RWPE2 (cell line): ENCODE results near the gene LYPD5.
"Not testable (repeated sequence)": the region's sequence is repeated elsewhere in the genome, so short reads cannot be mapped to it uniquely, and the experiment has no call there.

Experiments
- ATAC-seq: fragments of 200-7000 bp; cut with Tn5 transposase; 3 replicates; pipeline ENCODE4 v1.9.1; 2021; ENCODE audit warnings: low read depth
- DNase-seq: peaks from one replicate; pipeline ENCODE4 v3.0.0-alpha.2; 2020; ENCODE audit warnings: low spot score
- H3K27ac ChIP-seq: fragments of 450-650 bp; 2 replicates; pipeline ENCODE4 v1.5.1; 2017; ENCODE audit warnings: mild to moderate bottlenecking; ENCODE audit not compliant: poor library complexity, severe bottlenecking
- H3K27me3 ChIP-seq: fragments of 250-450 bp; sonication (Bioruptor Pico); 2 replicates; pipeline ENCODE4 v1.5.1; 2021; ENCODE audit warnings: mild to moderate bottlenecking, moderate library complexity; ENCODE audit not compliant: insufficient read depth, poor library complexity, severe bottlenecking
- H3K36me3 ChIP-seq: fragments of 250-450 bp; sonication (Bioruptor Pico); 2 replicates; pipeline ENCODE4 v1.5.1; 2020; ENCODE audit warnings: low read depth, mild to moderate bottlenecking, moderate library complexity
- H3K4me1 ChIP-seq: fragments of 250-450 bp; sonication (Bioruptor Pico); 2 replicates; pipeline ENCODE4 v1.5.1; 2021; ENCODE audit warnings: mild to moderate bottlenecking, moderate library complexity; ENCODE audit not compliant: insufficient read depth, poor library complexity, severe bottlenecking
- H3K4me3 ChIP-seq: fragments of 250-450 bp; sonication (Bioruptor Pico); 2 replicates; pipeline ENCODE4 v1.5.1; 2021; ENCODE audit warnings: mild to moderate bottlenecking, moderate library complexity; ENCODE audit not compliant: severe bottlenecking
- H3K9me3 ChIP-seq: fragments of 250-450 bp; sonication (Bioruptor Pico); 2 replicates; pipeline ENCODE4 v1.5.1; 2021; ENCODE audit warnings: mild to moderate bottlenecking, moderate library complexity; ENCODE audit not compliant: severe bottlenecking
- TF ChIP-seq, protein P1 (sequence below): fragments of 450-650 bp; IDR thresholded peaks from one replicate; pipeline ENCODE4 v1.5.1; 2017; ENCODE audit warnings: mild to moderate bottlenecking, moderate library complexity; ENCODE audit not compliant: poor library complexity, severe bottlenecking

Gene LYPD5

DNA sequence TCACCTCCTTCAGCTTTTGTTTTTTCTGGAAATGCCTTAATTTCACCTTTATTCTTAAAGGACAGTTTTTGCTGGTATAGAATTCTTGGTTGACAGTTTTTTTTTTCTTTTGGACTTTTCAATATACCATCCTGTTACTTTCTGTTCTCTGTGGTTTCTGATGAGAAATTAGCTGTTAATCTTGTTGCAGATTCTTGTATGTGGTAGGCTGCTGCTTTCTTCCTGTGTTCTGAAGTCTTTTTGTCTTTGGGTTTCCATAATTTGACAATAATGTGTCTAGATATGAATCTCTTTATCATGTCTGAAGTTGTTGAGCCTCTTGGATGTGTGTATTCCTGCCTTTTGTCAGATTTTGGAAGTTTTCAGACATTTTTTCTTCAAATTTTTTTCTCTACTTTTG, 36.9 kb upstream of the LYPD5 start:
- TF ChIP-seq, protein P1, sequence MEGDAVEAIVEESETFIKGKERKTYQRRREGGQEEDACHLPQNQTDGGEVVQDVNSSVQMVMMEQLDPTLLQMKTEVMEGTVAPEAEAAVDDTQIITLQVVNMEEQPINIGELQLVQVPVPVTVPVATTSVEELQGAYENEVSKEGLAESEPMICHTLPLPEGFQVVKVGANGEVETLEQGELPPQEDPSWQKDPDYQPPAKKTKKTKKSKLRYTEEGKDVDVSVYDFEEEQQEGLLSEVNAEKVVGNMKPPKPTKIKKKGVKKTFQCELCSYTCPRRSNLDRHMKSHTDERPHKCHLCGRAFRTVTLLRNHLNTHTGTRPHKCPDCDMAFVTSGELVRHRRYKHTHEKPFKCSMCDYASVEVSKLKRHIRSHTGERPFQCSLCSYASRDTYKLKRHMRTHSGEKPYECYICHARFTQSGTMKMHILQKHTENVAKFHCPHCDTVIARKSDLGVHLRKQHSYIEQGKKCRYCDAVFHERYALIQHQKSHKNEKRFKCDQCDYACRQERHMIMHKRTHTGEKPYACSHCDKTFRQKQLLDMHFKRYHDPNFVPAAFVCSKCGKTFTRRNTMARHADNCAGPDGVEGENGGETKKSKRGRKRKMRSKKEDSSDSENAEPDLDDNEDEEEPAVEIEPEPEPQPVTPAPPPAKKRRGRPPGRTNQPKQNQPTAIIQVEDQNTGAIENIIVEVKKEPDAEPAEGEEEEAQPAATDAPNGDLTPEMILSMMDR, result no peak
- ATAC-seq (no peak), DNase-seq (no peak)
- H3K27ac ChIP-seq, result no peak overlapping the region
- no peaks in the 10 kb centered on the region for H3K4me1 ChIP-seq
- peaks cover 97% of the 10 kb centered on the region for H3K36me3 ChIP-seq
- no peaks in the 10 kb centered on the region for H3K27me3 ChIP-seq
- H3K4me3 ChIP-seq, result no peak overlapping the region
- peaks cover 33% of the 10 kb centered on the region for H3K9me3 ChIP-seq

DNA sequence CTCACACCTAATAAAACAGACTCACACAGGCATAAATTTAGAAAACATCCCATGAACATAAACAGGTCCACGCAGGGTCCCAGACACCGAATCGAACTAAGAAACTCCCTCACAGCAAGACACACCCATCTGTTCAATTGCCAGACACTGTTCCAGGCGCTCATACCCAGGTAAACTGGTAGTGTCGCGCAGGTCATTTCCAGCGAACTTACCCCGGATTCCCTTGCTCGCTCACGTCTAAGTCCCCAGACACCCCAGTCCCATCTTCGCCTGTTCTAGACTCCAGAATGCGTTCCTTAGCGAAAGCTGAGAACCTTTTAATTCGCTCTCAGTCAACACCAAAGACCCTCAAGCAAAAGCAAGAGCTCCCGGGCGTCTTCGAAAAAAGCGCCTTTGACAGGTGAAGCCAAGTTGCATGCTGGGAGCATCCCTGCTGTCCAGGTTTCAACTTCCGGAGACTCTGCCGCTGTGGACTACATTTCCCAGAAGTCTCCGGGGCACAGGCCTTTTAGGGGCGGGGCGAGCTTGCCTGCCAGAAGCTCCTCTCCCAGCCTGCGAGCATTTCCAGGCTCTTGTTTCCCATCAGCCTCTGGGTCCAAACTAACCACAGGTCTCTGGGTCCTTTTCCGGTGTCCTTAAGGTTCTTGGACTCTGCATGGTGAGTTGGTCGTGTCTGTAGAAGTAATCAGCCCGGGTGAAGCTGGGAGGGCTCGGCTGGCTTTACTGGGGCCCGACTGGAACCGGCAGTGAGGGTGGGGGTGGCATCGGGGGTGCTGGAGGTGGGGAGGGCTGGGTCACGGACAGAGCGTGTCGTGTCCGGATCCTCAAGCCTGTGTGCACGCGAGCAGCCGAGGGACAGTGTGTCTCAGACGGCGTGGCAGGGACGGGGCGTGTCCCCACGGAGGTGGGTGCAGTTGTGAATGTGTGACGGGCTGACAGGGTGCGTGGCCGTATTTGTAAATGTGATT, 24.8 kb upstream of the LYPD5 start, which contains the start of gene ZNF283:
Gene ZNF283, plus strand, starts transcription at position 535 of the 968 bp plus-strand sequence. CDS start 6,184 bp downstream, outside the sequence.
- ATAC-seq (peak; percentile 97), DNase-seq (peak; percentile 90)
- Histone ChIP-seq H3K36me3 (peaks cover 35% of the 10 kb centered on the region), H3K27me3 (no peaks in the 10 kb centered on the region), H3K4me3 (peak within 1 kb of the TSS; percentile 40), H3K4me1 (no peaks in the 10 kb centered on the region), H3K27ac (no peak within 1 kb of the TSS), H3K9me3 (no peaks in the 10 kb centered on the region)
- TF ChIP-seq, protein P1, result no peak

DNA sequence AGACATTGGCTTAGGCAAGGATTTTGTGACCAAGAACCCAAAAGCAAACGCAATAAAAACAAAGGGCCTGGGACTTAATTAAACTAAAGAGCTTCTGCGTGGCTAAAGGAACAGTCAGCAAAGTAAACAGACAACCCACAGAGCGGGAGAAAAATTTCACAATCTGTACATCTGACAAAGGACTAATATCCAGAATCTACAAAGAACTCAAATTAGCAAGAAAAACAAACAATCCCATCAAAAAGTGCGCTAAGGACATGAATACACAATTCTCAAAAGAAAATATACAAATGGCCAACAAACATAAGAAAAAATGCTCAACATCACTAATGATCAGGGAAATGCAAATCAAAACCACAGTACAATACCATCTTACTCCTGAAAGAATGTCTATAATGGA, 22.3 kb upstream of the LYPD5 start:
- ATAC-seq, H3K4me3 ChIP-seq, DNase-seq, H3K27ac ChIP-seq, H3K9me3 ChIP-seq, H3K4me1 ChIP-seq, H3K27me3 ChIP-seq: not testable (repeated sequence)
- peaks cover 15% of the 10 kb centered on the region for H3K36me3 ChIP-seq

DNA sequence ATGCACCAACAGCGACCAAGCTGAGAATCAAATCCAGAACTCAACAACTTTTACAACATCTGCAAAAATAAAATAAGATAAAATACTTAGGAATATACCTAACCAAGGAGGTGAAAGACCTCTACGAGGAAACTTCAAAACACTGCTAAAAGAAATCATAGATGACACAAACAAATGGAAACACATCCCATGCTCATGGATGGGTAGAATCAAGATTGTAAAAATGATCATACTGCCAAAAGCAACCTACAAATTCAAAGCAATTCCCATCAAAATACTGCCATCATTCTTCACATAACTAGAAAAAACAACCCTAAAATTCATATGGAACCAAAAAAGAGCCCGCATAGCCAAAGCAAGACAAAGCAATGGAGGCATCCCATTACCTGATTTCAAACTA, 21.6 kb upstream of the LYPD5 start:
- ATAC-seq, H3K4me3 ChIP-seq, H3K27me3 ChIP-seq, H3K27ac ChIP-seq, H3K36me3 ChIP-seq, H3K9me3 ChIP-seq, DNase-seq, H3K4me1 ChIP-seq: not testable (repeated sequence)

DNA sequence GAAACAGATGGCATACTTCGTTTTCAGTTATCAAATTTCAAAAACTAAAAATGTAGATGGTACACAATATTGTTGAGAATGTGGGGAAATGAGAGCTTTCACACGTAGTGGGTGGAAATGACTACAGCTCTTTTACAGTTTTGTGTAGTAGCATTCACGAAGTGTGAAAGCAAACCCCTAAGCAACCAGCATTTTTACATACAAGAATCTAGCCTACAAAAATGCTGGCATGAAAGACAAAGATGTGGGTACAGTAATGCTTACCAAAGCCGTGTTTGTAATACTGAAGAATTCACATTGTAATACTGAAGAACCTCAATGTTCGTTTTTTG, 18.6 kb upstream of the LYPD5 start:
- DNase-seq (no peak), ATAC-seq (no peak)
- no peak overlapping the region for H3K27ac ChIP-seq
- H3K4me1 ChIP-seq, result no peaks in the 10 kb centered on the region
- H3K36me3 ChIP-seq, result no peaks in the 10 kb centered on the region
- H3K9me3 ChIP-seq, result peaks cover 2% of the 10 kb centered on the region
- H3K4me3 ChIP-seq, result peak overlapping the region; percentile 21
- no peaks in the 10 kb centered on the region for H3K27me3 ChIP-seq
- TF ChIP-seq, protein P1, result no peak
